OCI-M1 (cell line): ENCODE results near the gene HECW1.

Source experiments
- DNase-seq: peaks from one replicate; lab custom pipeline; 2025; lab: John Stamatoyannopoulos, UW

The HECW1 gene

DNA sequence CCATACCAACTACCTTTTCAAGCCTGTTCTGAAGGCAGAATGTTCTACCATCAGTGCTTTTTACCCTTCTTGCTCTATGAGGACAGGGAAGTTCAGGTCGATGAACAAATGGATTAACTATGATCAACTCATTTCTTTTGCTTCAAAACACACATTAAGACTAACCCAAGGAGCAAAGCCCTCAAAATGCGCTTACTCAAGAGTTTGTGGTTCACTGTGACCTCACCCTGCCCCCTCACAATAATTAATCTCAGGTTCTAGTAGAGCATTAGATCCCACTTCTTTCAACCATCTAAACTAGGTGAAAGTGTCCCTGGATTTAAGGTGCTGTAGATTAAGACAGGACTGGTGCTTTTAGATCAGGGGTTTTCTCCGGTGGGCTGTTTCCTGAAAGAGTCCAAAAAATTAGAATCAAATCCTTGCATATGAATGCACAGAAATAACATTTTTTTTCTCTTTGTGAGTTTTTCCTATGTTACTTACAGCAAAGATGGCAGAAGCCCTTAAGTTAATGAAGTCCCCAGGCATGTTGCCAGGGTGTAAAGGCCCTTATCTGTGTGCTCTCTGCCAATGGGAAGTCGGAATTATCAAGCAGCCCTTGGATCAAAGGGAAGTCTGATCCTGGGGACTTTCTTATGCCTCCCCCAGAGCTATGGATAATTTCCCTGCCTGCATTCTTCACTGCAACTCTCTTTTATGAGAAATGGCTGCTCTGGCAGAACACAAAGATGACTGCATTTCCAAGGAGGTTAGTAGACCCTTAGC lies 264.9 kb downstream of the HECW1 start:
- no peak for DNase-seq

DNA sequence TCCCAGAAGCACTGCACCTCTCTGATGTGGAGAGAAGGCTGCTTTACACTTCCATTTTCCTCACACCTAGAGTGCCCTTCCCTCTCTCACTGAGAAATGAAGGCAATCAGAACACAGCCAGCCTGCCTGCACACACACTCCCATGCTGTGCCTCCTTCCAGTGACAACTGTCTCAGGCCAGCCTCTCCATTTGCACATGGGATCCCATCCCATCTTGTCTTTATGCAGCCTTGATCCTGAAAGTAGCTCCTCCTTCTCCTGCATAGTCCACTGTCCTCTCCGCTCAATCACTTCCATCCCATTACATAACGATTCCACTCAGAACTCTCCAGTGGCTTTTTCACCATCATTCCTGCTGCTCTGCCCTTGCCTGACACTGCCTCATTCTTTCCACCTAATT lies 266.8 kb downstream of the HECW1 start:
- DNase-seq: no peak

DNA sequence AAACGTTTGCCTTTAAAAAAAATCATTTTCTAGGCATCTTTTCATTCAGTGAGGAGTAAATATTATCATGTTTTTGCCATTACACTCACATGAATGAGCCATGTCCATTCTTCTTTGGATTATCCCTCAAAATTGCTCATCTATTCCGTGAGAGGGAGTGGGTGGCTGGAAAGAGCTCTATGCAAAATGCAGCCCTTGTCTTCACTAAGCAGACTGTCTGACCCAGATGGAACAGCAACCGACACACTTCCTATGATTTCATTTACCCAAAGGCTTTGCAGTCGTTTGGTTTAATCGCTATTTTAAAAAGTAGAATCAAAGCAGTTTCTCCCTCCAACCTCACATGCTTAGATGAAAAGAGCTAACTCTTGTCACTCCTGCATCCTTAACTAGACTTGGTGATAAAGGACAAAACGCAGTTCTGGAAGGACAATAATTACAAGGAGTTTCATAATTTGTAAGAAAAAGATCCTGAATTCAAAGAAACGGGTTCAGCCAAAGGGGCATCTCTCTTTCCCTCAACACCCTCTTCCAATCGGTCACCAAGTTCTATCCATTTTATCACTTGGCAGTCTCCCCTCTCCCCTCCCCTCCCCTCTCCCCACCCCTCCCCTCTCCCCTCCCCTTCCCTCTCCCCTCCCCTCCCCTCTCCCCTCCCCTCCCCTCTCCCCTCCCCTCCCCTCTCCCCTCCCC lies 272.3 kb downstream of the HECW1 start:
- DNase-seq: no peak

DNA sequence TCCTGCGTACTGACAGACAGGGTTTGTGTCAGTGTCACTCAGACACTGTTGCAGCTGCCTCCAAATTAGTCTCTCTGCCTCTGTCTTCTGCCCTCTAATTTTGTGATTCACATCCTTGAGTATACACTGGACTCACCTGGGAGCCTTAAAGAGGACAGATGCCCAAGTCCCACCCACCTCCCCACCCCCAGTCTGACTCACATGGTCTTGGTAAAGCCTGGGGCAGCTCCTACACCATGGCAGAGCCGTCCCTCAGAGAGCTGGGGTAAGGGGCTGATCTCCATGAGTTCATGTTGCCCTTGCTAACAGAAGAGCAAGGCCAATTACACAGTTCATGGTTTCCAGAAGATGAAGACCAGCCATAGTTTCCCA lies 272.8 kb downstream of the HECW1 start:
- no peak for DNase-seq

DNA sequence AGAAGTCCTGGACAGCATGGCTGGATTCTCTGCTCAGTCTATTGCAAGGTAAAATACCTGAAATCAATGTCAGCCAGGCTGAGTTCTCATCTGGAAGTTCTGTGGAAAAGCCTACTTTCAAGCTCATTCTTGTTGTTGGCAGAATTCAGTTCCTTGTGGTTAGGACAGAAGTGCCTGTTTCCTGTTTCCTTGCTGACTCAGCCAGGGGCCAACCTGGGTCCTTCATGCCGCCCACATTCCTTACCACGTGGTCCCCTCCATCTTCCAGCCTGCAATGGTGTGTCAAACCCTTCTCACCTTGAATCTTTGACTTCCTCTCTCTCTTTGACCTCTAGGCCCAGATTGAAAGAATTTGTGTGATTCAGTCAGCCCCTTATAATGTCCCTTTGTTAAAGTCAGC lies 273.4 kb downstream of the HECW1 start:
- no peak for DNase-seq

DNA sequence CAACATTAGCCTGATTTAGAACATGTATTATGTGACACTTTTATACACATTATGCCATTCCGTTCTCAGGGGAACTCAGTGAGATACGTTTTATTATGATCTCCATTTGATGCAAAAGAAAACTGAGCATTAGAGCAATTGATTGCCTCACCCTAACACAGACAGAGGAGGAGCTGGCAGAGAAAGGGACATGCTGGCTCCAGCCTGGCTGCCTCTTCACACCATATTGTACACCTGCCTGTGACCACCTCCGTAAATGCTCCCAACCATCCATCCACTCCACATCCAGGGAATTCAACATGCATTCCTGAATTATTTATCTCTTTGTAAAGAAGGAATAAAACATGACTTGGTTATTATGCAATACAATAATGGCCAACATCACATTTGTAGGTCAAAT lies 275.5 kb downstream of the HECW1 start:
- DNase-seq: no peak

DNA sequence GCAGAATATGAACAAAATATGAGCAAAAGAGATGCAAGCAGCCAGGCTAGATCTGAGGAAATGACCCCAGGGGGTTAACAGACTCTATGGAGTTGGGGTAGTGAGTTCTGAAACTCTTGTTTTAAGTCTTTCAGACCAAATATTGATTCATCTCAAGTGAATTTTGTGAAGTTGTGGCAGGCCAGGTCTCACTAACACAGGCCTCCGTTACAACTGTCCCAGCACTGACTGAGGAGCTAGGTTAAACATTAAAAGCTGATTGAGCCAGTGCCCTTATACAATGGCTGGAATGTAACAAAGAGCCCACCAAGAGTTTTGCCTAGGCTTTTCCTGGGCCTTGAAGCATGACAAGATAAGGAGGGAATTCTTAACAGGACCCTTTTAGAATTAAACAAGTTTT lies 278.1 kb downstream of the HECW1 start:
- DNase-seq: no peak

DNA sequence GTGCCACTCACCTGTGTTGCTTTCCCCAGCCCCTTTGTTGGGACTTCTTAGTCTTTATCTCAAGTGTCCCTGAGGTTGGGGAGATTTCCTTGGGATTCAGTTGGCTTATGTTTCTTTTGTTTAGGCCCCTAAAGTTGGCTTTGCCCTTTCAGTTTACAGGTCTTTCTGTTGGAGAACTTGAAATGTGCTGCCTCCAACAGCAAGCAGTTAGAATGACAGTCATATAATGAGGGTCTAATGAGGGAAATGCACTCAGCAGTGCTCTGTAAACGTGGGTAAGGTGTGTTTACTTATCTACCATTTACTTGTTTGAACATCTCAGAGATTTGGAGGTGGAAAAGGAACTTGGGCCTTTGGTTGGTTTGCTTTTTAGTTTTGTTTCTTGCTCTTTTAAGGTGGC lies 279.1 kb downstream of the HECW1 start:
- no peak for DNase-seq

DNA sequence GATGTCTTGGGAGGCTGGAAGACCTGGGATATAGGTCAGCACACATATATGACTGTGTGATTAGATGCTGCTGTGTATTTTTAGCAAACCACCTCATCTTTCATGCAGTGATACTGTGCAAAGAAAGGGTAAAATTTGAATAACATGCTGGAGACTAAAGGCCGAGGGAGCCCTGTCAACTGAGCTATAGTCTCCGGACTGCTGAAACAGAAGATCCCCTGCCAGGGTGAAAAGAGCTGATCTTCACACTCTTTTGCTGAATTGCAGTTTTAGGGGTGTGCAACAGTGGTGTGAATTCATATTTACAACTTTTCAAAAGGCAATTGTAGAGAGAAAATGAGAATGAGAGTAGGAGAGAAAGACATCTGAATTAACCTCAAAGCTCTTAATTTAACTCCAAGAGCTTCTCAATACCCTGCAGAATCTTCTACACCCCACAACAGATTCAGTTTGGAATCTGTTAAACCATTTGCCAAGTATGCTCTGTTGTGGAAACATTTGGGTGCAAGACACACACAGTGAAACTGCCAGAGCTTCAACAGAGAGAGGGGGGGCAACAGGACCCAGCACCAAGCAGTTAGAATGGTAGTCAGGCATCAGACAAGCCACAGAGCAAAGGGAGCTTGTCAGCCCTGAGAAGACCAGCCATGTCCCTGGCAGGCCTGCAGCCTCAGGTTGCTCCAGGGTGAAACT lies 280.3 kb downstream of the HECW1 start:
- no peak for DNase-seq

DNA sequence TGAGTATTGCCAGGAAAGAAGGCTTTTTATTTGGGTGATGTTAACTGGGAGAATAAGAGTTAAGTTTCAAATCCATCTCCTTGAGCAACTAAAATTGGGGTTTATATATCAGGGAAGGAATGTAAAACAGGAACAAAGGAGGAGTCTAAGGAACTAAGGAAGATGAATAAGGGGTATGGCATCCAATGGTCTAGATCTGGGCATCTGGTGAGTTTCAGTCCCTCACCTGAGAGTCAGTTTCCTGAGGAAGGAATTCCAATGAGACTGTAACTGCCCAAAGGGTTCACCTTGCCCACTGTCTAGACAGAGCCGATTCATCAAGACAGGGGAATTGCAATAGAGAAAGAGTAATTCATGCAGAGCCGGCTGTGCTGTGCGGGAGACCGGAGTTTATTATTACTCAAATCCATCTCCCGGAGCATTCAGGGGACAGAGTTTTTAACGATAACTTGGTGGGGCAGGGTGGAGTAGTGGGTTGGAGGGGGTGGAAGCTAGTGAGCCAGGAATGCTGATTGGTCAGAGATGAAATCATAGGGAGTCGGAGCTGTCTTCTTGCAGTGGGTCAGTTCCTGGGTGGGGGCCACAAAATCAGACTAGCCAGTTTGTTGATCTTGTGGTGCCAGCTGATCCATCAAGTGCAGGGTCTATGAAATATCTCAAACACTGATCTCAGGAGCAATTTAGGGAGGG lies 282.1 kb downstream of the HECW1 start:
- DNase-seq: no peak

DNA sequence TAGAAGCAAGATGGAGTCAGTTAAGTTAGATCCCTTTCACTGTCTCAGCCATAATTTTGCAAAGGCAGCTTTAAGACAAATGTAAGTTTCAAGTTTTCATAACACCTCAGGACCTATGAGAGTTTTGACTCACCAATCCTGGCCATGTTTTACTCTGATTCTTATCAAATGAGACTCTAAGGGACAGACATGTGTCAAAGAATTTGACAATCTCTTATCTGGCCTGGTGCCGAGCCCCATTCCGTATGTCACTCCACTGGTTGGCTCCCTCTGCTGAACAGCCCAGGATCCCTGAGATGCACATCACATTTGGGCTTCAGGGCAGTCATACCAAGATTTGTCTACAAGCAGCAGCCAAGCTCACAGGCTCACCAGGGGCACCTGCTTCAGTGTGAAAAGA lies 282.9 kb downstream of the HECW1 start:
- no peak for DNase-seq

DNA sequence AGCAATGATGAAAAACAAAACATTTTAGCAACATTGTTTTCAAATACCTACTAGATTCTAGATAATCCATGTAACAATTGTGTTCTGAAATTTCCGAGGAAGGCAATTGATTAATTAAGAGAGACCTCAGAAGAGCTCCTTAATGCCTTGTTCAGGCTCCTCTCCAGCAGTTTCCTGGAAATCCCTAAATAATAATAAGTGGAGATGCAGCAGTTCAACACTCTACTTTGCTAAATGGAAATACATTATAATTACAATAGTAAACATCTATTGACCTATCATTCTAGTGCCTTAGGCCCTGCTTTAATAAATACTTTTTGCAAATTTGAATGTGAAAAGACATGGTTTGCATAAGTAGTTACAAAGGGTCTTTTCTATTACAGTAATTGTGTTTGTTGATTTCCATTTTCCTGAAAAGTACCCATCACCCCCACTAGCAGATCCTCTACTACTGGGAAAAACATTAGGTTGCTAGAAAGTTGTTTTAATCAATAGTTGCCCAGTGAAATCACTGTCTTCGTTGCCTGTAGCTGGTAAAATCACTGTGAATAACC lies 283.8 kb downstream of the HECW1 start:
- no peak for DNase-seq

DNA sequence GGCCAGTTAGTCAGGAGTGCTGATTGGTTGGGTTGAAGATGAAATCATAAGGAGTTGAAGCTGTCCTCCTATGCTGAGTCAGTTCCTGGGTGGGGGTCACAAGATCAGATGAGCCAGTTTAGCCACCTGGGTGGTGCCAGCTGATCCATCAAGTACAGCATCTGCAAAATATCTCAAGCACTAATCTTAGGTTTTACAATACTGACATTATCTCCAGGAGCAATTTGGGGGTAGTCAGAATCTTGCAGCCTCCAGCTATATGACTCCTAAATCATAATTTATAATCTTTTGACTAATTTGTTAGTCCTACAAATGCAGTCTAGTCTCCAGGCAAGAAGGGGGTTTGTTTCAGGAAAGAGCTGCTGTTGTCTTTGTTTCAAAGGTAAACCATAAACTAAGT lies 286.4 kb downstream of the HECW1 start:
- DNase-seq: no peak

DNA sequence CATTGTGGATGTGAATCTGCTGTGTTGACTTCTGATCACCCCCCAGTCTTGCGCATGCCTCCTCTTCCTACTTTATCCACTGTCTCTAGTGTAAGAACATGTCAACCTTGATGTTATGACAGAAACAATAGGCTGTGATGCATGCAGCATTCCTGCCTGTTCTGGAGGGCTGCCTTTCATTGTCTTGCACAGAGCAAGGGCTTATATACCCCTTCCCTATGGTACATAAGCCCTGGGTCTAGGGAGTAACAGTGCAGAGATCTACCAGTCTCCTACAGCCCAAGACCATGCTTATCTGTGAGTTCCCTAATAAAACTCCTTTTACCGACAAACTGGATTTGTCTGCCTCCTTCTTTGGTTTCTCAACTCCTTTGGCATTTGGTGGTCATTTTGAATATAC lies 293.5 kb downstream of the HECW1 start:
- no peak for DNase-seq

DNA sequence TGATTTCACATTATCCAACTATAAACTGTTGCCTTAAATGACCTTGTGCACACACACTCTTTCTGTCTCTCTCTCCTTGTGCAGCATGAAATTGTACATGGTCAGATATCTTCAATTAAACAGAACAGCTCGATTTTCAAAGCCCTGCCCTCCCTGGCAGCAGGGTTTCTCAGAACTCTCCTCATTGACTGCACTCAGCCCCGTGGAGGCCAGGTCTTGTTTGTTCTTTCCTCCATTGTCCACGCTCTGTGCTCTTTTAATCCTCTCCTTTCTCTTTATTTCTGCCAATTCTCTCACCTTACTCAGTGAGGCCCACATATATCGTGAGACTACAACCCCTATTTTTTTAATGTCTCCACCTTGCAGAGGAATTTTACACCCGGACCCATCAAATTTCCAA lies 294.5 kb downstream of the HECW1 start:
- DNase-seq: no peak

DNA sequence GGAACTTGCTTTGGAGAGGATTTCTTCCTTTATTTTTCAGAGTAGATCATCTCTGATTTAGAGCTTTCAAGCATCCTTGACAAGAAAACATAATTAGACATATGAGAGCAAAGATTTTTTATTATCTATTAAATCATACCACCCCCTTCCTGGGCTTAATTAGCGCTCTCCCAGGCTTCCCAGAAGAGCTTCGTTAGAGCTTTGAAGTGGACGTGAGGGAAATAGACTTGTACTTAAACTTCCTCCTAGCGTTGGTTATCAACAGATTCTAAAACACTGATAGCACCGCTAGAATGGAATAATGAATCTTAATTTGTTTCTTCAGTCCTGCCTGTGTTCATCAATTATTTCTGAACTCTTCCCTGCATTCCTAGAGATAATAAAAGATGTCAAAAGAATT lies 296.5 kb downstream of the HECW1 start:
- no peak for DNase-seq

DNA sequence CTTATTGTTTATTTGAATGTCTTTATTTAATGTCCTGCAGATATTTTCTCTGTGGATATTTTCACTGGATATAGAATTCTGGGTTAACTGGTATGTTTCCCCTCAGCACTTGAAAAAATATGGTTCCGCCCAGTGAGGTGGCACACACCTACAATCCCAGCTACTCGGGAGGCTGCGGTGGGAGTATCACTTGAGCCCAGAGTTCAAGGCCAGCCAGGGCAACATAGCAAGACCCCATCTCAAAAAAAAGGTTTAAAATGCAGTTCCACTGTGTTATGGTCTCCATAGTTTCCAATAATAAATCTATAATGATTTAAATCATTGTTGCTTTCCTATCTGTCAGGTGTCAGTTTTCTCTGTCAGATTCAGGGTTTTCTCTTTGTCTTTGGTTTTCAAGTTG lies 305.0 kb downstream of the HECW1 start:
- no peak for DNase-seq

DNA sequence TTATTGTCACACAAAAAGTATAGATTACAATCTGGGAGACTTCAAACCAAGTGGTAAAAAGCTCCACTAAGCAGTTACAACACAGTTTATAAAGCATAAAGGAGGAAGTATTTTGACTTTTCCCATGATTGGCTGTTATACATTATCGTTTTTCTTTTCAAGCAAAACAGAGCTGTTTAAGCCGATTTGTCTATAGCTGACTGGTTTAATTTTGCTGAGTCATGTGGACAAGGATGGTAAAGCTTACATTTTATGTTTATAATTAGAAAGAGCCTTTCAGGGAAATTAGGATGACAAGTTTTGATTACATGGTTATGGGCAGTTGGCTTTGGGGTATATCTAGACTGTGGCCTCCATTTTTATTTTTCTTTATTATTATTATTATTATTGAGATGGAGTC lies 318.0 kb downstream of the HECW1 start:
- DNase-seq: peak; percentile 59

DNA sequence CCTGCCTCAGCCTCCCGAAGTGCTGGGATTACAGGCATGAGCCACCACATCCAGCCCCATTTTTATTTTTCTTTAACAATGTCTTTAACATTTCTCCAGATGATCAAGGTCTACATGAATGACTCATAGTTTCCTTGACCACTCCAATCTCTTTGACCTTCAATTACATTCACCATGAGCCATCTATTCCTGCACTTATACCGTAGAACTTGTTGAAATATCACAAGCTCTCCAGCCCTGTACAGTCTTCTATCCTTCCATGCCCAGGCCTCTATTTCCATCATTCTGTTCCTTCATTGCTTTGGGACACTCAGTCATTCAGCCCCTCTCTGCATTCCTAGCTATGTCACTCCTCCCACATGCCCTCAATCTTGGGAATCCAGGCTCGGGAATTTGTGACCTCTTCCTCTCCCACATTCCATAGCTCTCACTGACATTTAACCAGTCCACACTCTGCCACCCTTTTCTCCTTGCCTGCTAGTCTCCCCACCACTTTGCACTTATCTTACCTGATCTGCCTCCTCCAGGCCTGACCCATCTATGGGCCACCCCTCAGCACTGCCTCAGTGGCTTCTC lies 318.7 kb downstream of the HECW1 start:
- DNase-seq: peak; percentile 1

DNA sequence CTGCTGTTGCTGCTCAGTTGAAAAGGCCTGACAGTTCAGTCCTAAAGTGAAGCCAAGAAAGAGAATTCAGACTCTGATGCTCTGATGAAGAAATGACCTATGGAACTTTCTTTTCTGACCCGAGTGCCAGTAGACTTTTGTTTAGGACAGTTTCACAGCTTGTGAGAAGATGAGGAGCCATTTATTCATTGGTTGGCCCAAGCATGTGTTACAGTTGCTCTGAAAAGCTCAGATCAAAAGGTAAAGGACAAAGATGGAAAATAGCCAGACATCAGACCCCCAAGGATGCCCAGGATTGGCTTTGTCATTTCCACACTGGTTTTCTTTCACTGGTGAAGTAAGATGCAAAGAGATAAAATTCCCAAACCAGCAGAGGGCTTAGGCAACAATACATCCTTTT lies 321.2 kb downstream of the HECW1 start:
- DNase-seq: no peak

DNA sequence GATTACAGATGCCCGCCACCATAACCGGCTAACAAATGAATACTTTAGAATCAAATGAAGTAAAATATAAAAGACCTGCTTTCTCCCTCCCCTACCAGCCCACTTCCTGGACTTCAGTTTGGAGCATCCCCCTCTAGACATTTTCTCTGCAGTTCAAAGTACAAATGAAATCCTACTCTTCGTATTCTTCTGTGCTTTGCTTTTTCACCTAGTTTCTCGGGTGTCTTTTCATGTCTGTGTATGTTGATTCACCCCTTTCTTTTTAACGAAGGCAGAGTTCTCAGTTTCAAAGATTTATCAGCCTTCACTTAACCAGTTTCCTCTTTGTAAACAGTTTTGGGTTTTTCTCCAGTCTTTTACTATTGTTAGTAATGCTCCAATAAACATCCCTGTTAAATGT lies 324.6 kb downstream of the HECW1 start:
- no peak for DNase-seq

DNA sequence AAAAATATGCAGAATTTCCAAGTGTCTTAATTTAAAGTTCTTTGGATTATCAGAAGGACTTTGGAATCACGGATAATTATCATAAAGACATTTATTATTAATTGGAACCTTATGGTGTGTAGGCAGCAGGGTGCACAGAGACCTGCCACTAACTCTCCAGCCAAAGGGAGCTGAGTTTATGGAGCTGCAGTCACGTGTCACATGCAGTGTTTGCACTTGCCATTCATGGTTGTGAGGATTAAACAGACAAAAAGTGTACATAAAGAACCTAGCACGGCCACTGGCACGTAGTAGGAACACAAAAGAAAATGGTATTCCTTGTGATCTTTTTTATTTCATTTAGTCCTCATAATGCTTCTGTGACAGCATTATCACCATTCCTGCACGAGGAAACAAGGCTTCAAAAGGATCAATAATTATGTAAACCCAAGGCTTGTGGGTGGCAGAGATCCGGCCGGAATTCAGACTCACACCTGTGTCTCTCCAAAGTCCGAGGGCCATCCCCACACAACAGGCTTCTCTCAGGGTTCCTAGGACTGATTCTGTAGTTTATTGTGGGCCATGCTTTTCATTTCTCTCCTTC lies 326.5 kb downstream of the HECW1 start:
- no peak for DNase-seq
